Neural progenitor cell (in vitro differentiated cells): ENCODE data around the gene ITGBL1. TPM values are rescaled to one million over a fixed set of nuclear protein-coding genes. Genes with fewer than 3 reads are reported as not detected.
A peak's percentile ranks its signal among the peaks of the same experiment; 100 is the strongest.

Source experiments
- DNase-seq: peaks from one replicate; pipeline ENCODE4 v3.0.0-alpha.2; 2016; ENCODE audit warnings: low spot score
- H2AFZ ChIP-seq: fragments of 200-600 bp; sonication (generic); replicated peaks from 2 replicates; pipeline ENCODE4 v1.6.1; 2016; ENCODE audit warnings: antibody characterized with exemption
- H3F3A ChIP-seq: fragments of 200-600 bp; sonication (generic); 2 replicates; pipeline ENCODE4 v1.6.1; 2016; ENCODE audit warnings: antibody characterized with exemption, low read depth
- H3K27ac ChIP-seq: fragments of 200-600 bp; sonication (generic); 2 replicates; pipeline ENCODE4 v1.5.1; 2016; ENCODE audit warnings: mild to moderate bottlenecking
- H3K27me3 ChIP-seq: fragments of 200-600 bp; sonication (generic); 2 replicates; pipeline ENCODE4 v1.6.1; 2016; ENCODE audit warnings: mild to moderate bottlenecking, moderate library complexity
- H3K36me3 ChIP-seq: fragments of 200-600 bp; sonication (generic); 2 replicates; pipeline ENCODE4 v1.5.1; 2016
- H3K4me1 ChIP-seq: fragments of 200-600 bp; sonication (generic); 2 replicates; pipeline ENCODE4 v1.6.1; 2016; ENCODE audit warnings: mixed run types
- H3K4me2 ChIP-seq: fragments of 200-600 bp; sonication (generic); 2 replicates; pipeline ENCODE4 v1.6.1; 2016
- H3K4me3 ChIP-seq: fragments of 200-600 bp; sonication (generic); 2 replicates; pipeline ENCODE4 v1.5.1; 2016
- H3K79me2 ChIP-seq: fragments of 200-600 bp; sonication (generic); 2 replicates; pipeline ENCODE4 v1.6.1; 2016; ENCODE audit warnings: low read depth
- H3K9ac ChIP-seq: fragments of 200-600 bp; sonication (generic); 2 replicates; pipeline ENCODE4 v1.6.1; 2016
- H3K9me3 ChIP-seq: fragments of 200-600 bp; sonication (generic); 2 replicates; pipeline ENCODE4 v1.5.1; 2016; ENCODE audit warnings: low read depth
- H4K20me1 ChIP-seq: fragments of 200-600 bp; sonication (generic); 2 replicates; pipeline ENCODE4 v1.6.1; 2016; ENCODE audit warnings: low read depth
- H3K27ac Mint-ChIP-seq: 3 replicates; pipeline ENCODE4 v1.8.0; 2021; ENCODE audit warnings: mixed read lengths
- H3K27me3 Mint-ChIP-seq: 2 replicates; pipeline ENCODE4 v1.8.0; 2022; ENCODE audit warnings: low read depth, mild to moderate bottlenecking, inconsistent platforms, moderate library complexity, mixed read lengths; ENCODE audit not compliant: insufficient read depth
- H3K36me3 Mint-ChIP-seq: 3 replicates; pipeline ENCODE4 v1.8.0; 2021; ENCODE audit warnings: mixed read lengths
- H3K4me1 Mint-ChIP-seq: 3 replicates; pipeline ENCODE4 v1.8.0; 2021; ENCODE audit warnings: mixed read lengths
- H3K4me3 Mint-ChIP-seq: 3 replicates; pipeline ENCODE4 v1.8.0; 2021; ENCODE audit warnings: mild to moderate bottlenecking, moderate library complexity, mixed read lengths
- H3K9me3 Mint-ChIP-seq: 3 replicates; pipeline ENCODE4 v1.8.0; 2020; ENCODE audit warnings: mixed read lengths
- EZH2 ChIP-seq: fragments of 200-600 bp; sonication (generic); IDR thresholded peaks from 2 replicates; pipeline ENCODE4 v1.6.1; 2017; ENCODE audit warnings: antibody characterized with exemption, mild to moderate bottlenecking, moderate library complexity
- EZH2phosphoT487 ChIP-seq: fragments of 200-600 bp; sonication (generic); IDR thresholded peaks from 2 replicates; pipeline ENCODE4 v1.6.1; 2017; ENCODE audit warnings: antibody characterized with exemption
- total RNA-seq: library from RNA; depleted of rRNA; stranded (reverse); fragments of >200 nt; gene quantifications from 2 replicates; pipeline ENCODE4 v1.2.3, GENCODE V29; 2015; ENCODE audit warnings: low replicate concordance
- TF ChIP-seq, protein P1 (sequence below): fragments of 200-600 bp; sonication (generic); IDR thresholded peaks from 2 replicates; pipeline ENCODE4 v1.5.1; 2017; ENCODE audit warnings: antibody characterized with exemption, mild to moderate bottlenecking

Gene ITGBL1
- total RNA-seq, 1 donor from 2014 or later, result not detected

DNA sequence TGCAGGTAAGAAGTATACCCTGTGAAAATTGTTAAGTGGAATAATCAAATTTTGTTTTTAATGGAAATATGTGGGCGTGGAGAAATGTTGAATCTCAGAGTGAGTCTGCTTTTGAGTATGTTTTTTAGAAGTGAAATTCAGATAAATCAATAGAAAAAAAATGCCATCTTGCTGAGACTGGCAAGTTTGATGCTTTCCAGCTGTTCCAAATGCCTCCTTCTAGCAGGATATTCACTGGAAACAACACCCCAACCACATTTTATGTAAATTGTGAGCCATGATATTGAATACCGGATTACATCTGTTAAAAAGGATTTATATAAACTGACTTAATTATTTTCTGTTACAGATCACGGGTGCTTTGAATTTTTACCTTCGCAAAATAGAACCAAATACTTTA lies 115.4 kb downstream of the ITGBL1 start:
- Mint-ChIP-seq H3K4me3 (no peak overlapping the region), H3K27me3 (no peaks in the 10 kb centered on the region), H3K27ac (no peak overlapping the region), H3K36me3 (no peaks in the 10 kb centered on the region), H3K9me3 (no peaks in the 10 kb centered on the region), H3K4me1 (no peaks in the 10 kb centered on the region)
- H2AFZ ChIP-seq, result no peak overlapping the region
- no peak overlapping the region for H3K27ac ChIP-seq
- no peaks in the 10 kb centered on the region for H3F3A ChIP-seq
- no peak for DNase-seq
- no peaks in the 10 kb centered on the region for H4K20me1 ChIP-seq
- no peaks in the 10 kb centered on the region for H3K79me2 ChIP-seq
- H3K9me3 ChIP-seq, result no peaks in the 10 kb centered on the region
- H3K4me1 ChIP-seq, result no peaks in the 10 kb centered on the region
- TF ChIP-seq EZH2phosphoT487 (no peak), EZH2 (no peak)
- TF ChIP-seq, protein P1, sequence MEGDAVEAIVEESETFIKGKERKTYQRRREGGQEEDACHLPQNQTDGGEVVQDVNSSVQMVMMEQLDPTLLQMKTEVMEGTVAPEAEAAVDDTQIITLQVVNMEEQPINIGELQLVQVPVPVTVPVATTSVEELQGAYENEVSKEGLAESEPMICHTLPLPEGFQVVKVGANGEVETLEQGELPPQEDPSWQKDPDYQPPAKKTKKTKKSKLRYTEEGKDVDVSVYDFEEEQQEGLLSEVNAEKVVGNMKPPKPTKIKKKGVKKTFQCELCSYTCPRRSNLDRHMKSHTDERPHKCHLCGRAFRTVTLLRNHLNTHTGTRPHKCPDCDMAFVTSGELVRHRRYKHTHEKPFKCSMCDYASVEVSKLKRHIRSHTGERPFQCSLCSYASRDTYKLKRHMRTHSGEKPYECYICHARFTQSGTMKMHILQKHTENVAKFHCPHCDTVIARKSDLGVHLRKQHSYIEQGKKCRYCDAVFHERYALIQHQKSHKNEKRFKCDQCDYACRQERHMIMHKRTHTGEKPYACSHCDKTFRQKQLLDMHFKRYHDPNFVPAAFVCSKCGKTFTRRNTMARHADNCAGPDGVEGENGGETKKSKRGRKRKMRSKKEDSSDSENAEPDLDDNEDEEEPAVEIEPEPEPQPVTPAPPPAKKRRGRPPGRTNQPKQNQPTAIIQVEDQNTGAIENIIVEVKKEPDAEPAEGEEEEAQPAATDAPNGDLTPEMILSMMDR, result no peak
- no peaks in the 10 kb centered on the region for H3K36me3 ChIP-seq
- H3K4me2 ChIP-seq, result no peak overlapping the region
- no peaks in the 10 kb centered on the region for H3K27me3 ChIP-seq
- H3K4me3 ChIP-seq, result no peak overlapping the region
- H3K9ac ChIP-seq, result no peak overlapping the region

DNA sequence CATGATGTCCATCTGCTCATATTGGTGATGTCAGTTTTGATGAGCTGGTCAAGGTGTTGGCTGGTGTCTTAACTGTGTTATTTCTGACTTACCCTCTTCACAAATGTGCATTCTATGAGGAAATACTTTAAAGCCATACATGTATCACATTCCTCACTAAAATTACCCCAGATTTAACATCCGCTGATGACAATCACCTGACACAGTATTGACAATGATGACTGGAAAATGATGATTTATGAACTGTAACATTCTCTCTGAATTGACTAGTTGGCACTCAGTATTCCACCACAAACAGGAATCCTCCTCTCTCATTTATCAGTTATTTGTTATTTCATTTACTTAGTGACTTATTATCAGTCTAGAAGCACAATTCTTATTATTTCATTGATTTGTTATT lies 117.3 kb downstream of the ITGBL1 start:
- H3K27me3 Mint-ChIP-seq, result no peaks in the 10 kb centered on the region
- Histone ChIP-seq H3K27ac (no peak overlapping the region), H3K9ac (no peak overlapping the region), H3K4me2 (no peak overlapping the region), H3K79me2 (no peaks in the 10 kb centered on the region), H3K9me3 (no peaks in the 10 kb centered on the region), H3K27me3 (no peaks in the 10 kb centered on the region), H3F3A (no peaks in the 10 kb centered on the region), H3K4me1 (no peaks in the 10 kb centered on the region), H2AFZ (no peak overlapping the region), H3K36me3 (no peaks in the 10 kb centered on the region), H4K20me1 (no peaks in the 10 kb centered on the region), H3K4me3 (no peak overlapping the region)
- no peaks in the 10 kb centered on the region for H3K9me3 Mint-ChIP-seq
- no peak overlapping the region for H3K27ac Mint-ChIP-seq
- TF ChIP-seq, protein P1, result no peak
- TF ChIP-seq EZH2phosphoT487, result no peak
- TF ChIP-seq EZH2, result no peak
- no peak overlapping the region for H3K4me3 Mint-ChIP-seq
- H3K36me3 Mint-ChIP-seq, result no peaks in the 10 kb centered on the region
- DNase-seq, result no peak
- H3K4me1 Mint-ChIP-seq, result peaks cover 8% of the 10 kb centered on the region

DNA sequence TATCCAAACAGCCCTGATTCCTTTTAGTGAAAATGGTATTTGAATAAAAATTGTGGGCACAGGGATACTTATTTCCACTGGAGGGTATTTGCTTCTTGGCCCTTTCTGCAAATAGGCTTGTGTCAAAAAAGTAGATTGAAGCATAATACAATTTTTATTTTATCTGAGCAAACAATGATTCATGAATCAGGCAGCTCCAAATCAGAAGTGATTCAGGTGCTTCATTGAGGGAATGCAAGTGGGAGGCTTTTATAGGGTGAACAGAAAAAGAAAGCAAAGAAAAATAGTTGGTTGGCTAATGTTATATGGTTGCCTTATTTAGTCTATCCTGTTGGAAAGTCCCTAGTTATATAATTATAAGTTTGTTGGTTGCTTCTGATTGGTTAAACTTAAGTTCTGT lies 117.9 kb downstream of the ITGBL1 start:
- no peak overlapping the region for H3K4me3 Mint-ChIP-seq
- H3K9me3 Mint-ChIP-seq, result no peaks in the 10 kb centered on the region
- Histone ChIP-seq H2AFZ (no peak overlapping the region), H3K4me1 (no peaks in the 10 kb centered on the region), H3K79me2 (no peaks in the 10 kb centered on the region), H3K27ac (no peak overlapping the region), H3K9me3 (no peaks in the 10 kb centered on the region), H3F3A (no peaks in the 10 kb centered on the region), H3K9ac (no peak overlapping the region), H3K4me2 (no peak overlapping the region), H3K4me3 (no peak overlapping the region), H3K27me3 (no peaks in the 10 kb centered on the region), H4K20me1 (no peaks in the 10 kb centered on the region), H3K36me3 (no peaks in the 10 kb centered on the region)
- H3K27me3 Mint-ChIP-seq, result no peaks in the 10 kb centered on the region
- no peaks in the 10 kb centered on the region for H3K36me3 Mint-ChIP-seq
- H3K4me1 Mint-ChIP-seq, result peaks cover 8% of the 10 kb centered on the region
- DNase-seq, result no peak
- TF ChIP-seq EZH2phosphoT487, result no peak
- TF ChIP-seq, protein P1, result no peak
- TF ChIP-seq EZH2, result no peak
- no peak overlapping the region for H3K27ac Mint-ChIP-seq

DNA sequence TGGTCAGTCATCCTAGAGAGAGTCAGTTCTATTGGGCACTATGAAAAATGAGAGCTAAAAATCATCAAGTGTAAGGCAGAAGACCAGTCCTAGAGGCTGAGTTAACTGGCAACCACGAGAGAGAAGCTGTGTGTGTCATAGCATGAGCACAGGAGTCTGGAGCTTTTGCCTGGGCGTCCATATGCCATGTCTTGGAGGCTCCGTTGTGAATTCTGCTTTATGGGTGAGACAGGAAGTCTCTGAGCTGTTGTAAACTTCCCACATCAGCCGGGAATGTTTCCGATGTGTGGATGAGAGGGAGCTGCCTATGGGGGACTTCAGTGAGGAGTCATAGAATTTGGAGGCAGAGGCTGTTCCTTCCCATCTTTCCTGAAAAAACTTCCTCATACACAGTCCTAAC lies 120.0 kb downstream of the ITGBL1 start:
- Histone ChIP-seq H3K4me2 (no peak overlapping the region), H3F3A (no peaks in the 10 kb centered on the region), H2AFZ (no peak overlapping the region), H3K9me3 (no peaks in the 10 kb centered on the region), H3K9ac (no peak overlapping the region), H3K27ac (no peak overlapping the region), H3K4me1 (no peaks in the 10 kb centered on the region), H4K20me1 (no peaks in the 10 kb centered on the region), H3K79me2 (no peaks in the 10 kb centered on the region), H3K27me3 (no peaks in the 10 kb centered on the region), H3K4me3 (no peak overlapping the region), H3K36me3 (no peaks in the 10 kb centered on the region)
- no peaks in the 10 kb centered on the region for H3K27me3 Mint-ChIP-seq
- no peak for DNase-seq
- TF ChIP-seq, protein P1, result no peak
- TF ChIP-seq EZH2, result no peak
- TF ChIP-seq EZH2phosphoT487, result no peak
- H3K27ac Mint-ChIP-seq, result peak overlapping the region; percentile 7
- H3K36me3 Mint-ChIP-seq, result no peaks in the 10 kb centered on the region
- H3K4me3 Mint-ChIP-seq, result no peak overlapping the region
- peaks cover 11% of the 10 kb centered on the region for H3K4me1 Mint-ChIP-seq
- no peaks in the 10 kb centered on the region for H3K9me3 Mint-ChIP-seq
